ENCODE data around the gene LAMC2.

Gene LAMC2

DNA sequence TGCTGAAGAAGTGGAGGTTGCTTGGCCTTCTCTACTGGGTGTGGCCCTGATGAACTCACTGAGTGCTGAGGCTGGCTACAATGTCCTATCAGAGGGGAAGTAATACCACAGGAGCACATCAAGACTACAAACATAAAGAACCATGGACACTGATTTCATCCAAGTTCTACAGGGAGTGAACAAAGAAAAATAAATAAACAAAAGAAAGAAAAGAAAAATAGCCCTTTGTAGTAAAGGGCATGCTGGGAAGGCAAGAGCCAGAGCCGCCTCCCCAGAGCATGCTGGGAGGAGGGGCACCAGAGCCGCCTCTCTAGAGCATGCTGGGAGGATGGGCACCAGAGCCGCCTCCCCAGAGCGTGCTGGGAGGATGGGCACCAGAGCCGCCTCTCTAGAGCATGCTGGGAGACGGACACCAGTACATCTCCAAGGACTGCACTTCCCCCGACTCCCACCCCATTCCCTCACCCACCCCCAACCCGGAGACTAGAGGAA is 65.9 kb downstream of the LAMC2 start:
- H3K27me3 ChIP-seq (replicated peaks in 2 of 5; ENCODE audit: control insufficient read depth in 4 of 5, insufficient read depth in 5 of 5, low read length in 4 of 5) = peaks cover 0 to 11% (median 0%) of the 10 kb centered on the region in 5 experiments
- CTCF ChIA-PET = no interaction called here
- POLR2A ChIA-PET = no interaction called here
- peaks cover 0 to 6% (median 2%) of the 10 kb centered on the region in 5 experiments for H3K9me3 ChIP-seq (ENCODE audit: control extremely low read depth in 1 of 5, control insufficient read depth in 4 of 5, insufficient read depth in 2 of 5, low read depth in 1 of 5, low read length in 4 of 5)
- H3K4me3 ChIP-seq (ENCODE audit: control insufficient read depth in 1 of 7, extremely low read depth in 1 of 7, insufficient read depth in 4 of 7, low read depth in 2 of 7, low read length in 6 of 7) = no peak overlapping the region
- no peaks in the 10 kb centered on the region for H3K4me1 ChIP-seq (ENCODE audit: control extremely low read depth in 1 of 4, control insufficient read depth in 4 of 4, insufficient read depth in 4 of 4, low read length in 3 of 4)
- no peak for DNase-seq
- H3K27ac ChIP-seq (ENCODE audit: insufficient read depth in 1 of 2, low read depth in 1 of 2, low read length in 2 of 2, poor library complexity in 1 of 2, severe bottlenecking in 2 of 2) = no peak overlapping the region
- H3K36me3 ChIP-seq (ENCODE audit: control insufficient read depth in 4 of 4, insufficient read depth in 4 of 4, low read length in 3 of 4) = no peaks in the 10 kb centered on the region
- WGBS (ENCODE audit: insufficient coverage) = 100% methylated on average over 4 of the region's 8 CpGs

DNA sequence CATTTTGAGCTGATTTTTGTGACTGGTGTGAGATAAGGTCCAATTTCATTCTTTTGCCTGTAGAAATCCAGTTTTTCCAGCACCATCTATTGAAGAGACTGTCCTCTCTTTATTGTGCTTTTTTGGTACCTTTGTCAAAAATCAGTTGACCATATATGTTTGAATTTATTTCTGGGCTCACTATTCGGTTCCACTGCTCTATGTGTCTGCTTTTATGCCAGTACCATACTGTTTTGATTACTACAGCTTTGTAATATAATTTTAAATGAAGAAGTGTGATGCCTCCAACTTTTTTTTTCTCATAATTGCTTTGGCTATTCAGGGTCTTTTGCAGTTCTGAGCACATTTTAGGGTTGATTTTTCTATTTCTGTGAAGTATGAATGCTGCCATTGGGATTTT is 69.0 kb downstream of the LAMC2 start:
- no CpG with 5 or more reads among the region's 1 CpG for WGBS (ENCODE audit: insufficient coverage)
- CTCF ChIA-PET = interaction anchor here (0.7 kb wide), 1 partner anchor 29 kb away, joined by 4 read pairs; no protein-coding TSS in a partner anchor

DNA sequence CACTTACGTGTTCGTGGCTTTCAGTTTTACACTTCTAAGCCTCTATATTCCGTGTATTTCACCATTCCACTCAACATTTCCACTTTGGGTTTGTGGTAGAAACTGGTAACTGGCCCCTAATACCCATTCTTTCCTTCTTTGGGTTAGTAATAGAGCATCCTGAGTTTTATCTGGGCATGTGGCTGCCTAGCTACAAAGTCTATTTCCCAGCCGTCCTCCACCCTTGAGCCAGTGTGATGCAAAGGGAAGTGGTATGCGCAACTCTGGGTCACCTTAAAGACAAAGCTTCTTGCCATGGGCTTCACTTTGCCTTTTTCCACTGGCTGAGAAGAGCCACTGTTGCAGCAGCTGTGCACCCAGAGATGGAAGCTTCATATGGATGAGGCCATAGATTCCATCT is 73.9 kb downstream of the LAMC2 start:
- peaks cover 0 to 5% (median 2%) of the 10 kb centered on the region in 5 experiments for H3K27me3 ChIP-seq (replicated peaks in 2 of 5; ENCODE audit: control insufficient read depth in 4 of 5, insufficient read depth in 5 of 5, low read length in 4 of 5)
- POLR2A ChIA-PET = no interaction called here
- no peak for DNase-seq
- H3K36me3 ChIP-seq (ENCODE audit: control insufficient read depth in 4 of 4, insufficient read depth in 4 of 4, low read length in 3 of 4) = no peaks in the 10 kb centered on the region
- peaks cover 0 to 4% (median 0%) of the 10 kb centered on the region in 4 experiments for H3K4me1 ChIP-seq (ENCODE audit: control extremely low read depth in 1 of 4, control insufficient read depth in 4 of 4, insufficient read depth in 4 of 4, low read length in 3 of 4)
- no peak overlapping the region for H3K27ac ChIP-seq (ENCODE audit: insufficient read depth in 1 of 2, low read depth in 1 of 2, low read length in 2 of 2, poor library complexity in 1 of 2, severe bottlenecking in 2 of 2)
- H3K4me3 ChIP-seq (ENCODE audit: control insufficient read depth in 1 of 7, extremely low read depth in 1 of 7, insufficient read depth in 4 of 7, low read depth in 2 of 7, low read length in 6 of 7) = no peak overlapping the region
- peaks cover 0 to 5% (median under 1%) of the 10 kb centered on the region in 5 experiments for H3K9me3 ChIP-seq (ENCODE audit: control extremely low read depth in 1 of 5, control insufficient read depth in 4 of 5, insufficient read depth in 2 of 5, low read depth in 1 of 5, low read length in 4 of 5)
- CTCF ChIA-PET = interaction anchor here (1.1 to 1.5 kb wide), 2 partner anchors 25 to 297 kb away, joined by 3 to 5 read pairs; no protein-coding TSS in a partner anchor
- WGBS (ENCODE audit: insufficient coverage) = 98% methylated on average over 5 of the region's 5 CpGs

More for the DNA sequence above, 69.0 kb downstream of the LAMC2 start:
- no peak for DNase-seq
- H3K36me3 ChIP-seq (ENCODE audit: control insufficient read depth in 4 of 4, insufficient read depth in 4 of 4, low read length in 3 of 4) = no peaks in the 10 kb centered on the region
- H3K9me3 ChIP-seq (ENCODE audit: control extremely low read depth in 1 of 5, control insufficient read depth in 4 of 5, insufficient read depth in 2 of 5, low read depth in 1 of 5, low read length in 4 of 5) = peaks cover 0 to 6% (median 2%) of the 10 kb centered on the region in 5 experiments
- peaks cover 0 to 5% (median 3%) of the 10 kb centered on the region in 5 experiments for H3K27me3 ChIP-seq (replicated peaks in 2 of 5; ENCODE audit: control insufficient read depth in 4 of 5, insufficient read depth in 5 of 5, low read length in 4 of 5)
- POLR2A ChIA-PET = no interaction called here
- no peak overlapping the region for H3K4me3 ChIP-seq (ENCODE audit: control insufficient read depth in 1 of 7, extremely low read depth in 1 of 7, insufficient read depth in 4 of 7, low read depth in 2 of 7, low read length in 6 of 7)
- H3K4me1 ChIP-seq (ENCODE audit: control extremely low read depth in 1 of 4, control insufficient read depth in 4 of 4, insufficient read depth in 4 of 4, low read length in 3 of 4) = peaks cover 0 to 4% (median 0%) of the 10 kb centered on the region in 4 experiments
- H3K27ac ChIP-seq (ENCODE audit: insufficient read depth in 1 of 2, low read depth in 1 of 2, low read length in 2 of 2, poor library complexity in 1 of 2, severe bottlenecking in 2 of 2) = no peak overlapping the region

- Histone ChIP-seq H3K4me1 (ENCODE audit: control extremely low read depth in 1 of 4, control insufficient read depth in 4 of 4, insufficient read depth in 4 of 4, low read length in 3 of 4) (peaks cover 0 to 4% (median 0%) of the 10 kb centered on the region in 4 experiments), H3K9me3 (ENCODE audit: control extremely low read depth in 1 of 5, control insufficient read depth in 4 of 5, insufficient read depth in 2 of 5, low read depth in 1 of 5, low read length in 4 of 5) (no peaks in the 10 kb centered on the region), H3K36me3 (ENCODE audit: control insufficient read depth in 4 of 4, insufficient read depth in 4 of 4, low read length in 3 of 4) (no peaks in the 10 kb centered on the region), H3K27ac (ENCODE audit: insufficient read depth in 1 of 2, low read depth in 1 of 2, low read length in 2 of 2, poor library complexity in 1 of 2, severe bottlenecking in 2 of 2) (no peak overlapping the region), H3K27me3 (replicated peaks in 2 of 5; ENCODE audit: control insufficient read depth in 4 of 5, insufficient read depth in 5 of 5, low read length in 4 of 5) (peaks cover 0 to 8% (median 3%) of the 10 kb centered on the region in 5 experiments), H3K4me3 (ENCODE audit: control insufficient read depth in 1 of 7, extremely low read depth in 1 of 7, insufficient read depth in 4 of 7, low read depth in 2 of 7, low read length in 6 of 7) (no peak overlapping the region)
- 97% methylated on average over 3 of the region's 5 CpGs for WGBS (ENCODE audit: insufficient coverage)
- POLR2A ChIA-PET = no interaction called here
- CTCF ChIA-PET = no interaction called here
- DNase-seq = no peak
Observed at GRCh38 chr1:183262628-183263200, 76.7 kb downstream of the LAMC2 start.

DNA sequence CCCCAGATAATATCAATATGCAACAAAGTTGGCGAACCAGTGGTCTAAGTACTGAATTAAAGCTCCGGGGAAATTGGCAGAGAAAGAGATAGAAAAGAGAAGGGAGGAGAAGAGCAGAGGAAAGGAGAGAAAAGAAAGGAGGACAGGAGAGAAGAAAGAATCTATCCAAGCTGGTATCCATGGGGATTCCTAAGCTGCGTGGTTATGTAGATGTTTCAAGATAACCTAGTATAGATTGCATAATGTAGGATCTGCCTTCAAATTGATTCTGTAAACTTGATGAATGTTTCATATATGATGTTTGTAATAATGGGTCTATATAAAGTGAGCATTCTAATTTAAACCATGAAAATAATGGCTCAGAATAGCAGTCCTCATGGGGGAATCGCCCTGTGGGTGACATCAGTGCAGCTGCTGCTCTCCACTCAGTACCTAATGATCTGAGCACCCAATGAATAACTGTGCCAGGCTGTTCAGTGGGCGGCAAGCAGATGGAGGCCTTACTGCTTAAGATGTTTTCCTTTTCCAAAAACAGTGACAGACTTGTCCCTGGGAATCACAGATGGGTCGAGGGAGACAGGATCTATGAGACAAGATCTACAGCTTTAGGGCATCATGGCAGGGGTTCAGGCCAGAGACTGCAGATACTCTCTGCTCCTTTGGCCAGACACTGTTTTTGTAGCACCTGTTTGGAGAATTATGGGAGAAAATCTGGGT is 78.0 kb downstream of the LAMC2 start:
- WGBS (ENCODE audit: insufficient coverage) = 83% methylated on average over 6 of the region's 6 CpGs
- Histone ChIP-seq H3K27me3 (replicated peaks in 2 of 5; ENCODE audit: control insufficient read depth in 4 of 5, insufficient read depth in 5 of 5, low read length in 4 of 5) (peaks cover 0 to 10% (median 2%) of the 10 kb centered on the region in 5 experiments), H3K4me1 (ENCODE audit: control extremely low read depth in 1 of 4, control insufficient read depth in 4 of 4, insufficient read depth in 4 of 4, low read length in 3 of 4) (no peaks in the 10 kb centered on the region), H3K36me3 (ENCODE audit: control insufficient read depth in 4 of 4, insufficient read depth in 4 of 4, low read length in 3 of 4) (no peaks in the 10 kb centered on the region), H3K4me3 (ENCODE audit: control insufficient read depth in 1 of 7, extremely low read depth in 1 of 7, insufficient read depth in 4 of 7, low read depth in 2 of 7, low read length in 6 of 7) (no peak overlapping the region), H3K9me3 (ENCODE audit: control extremely low read depth in 1 of 5, control insufficient read depth in 4 of 5, insufficient read depth in 2 of 5, low read depth in 1 of 5, low read length in 4 of 5) (no peaks in the 10 kb centered on the region), H3K27ac (ENCODE audit: insufficient read depth in 1 of 2, low read depth in 1 of 2, low read length in 2 of 2, poor library complexity in 1 of 2, severe bottlenecking in 2 of 2) (no peak overlapping the region)
- DNase-seq = no peak
- POLR2A ChIA-PET = no interaction called here
- CTCF ChIA-PET = interaction anchor here (1.0 kb wide), 1 partner anchor 21 kb away, joined by 3 read pairs; no protein-coding TSS in a partner anchor

GRCh38 chr1:183267646-183268431 is 81.8 kb downstream of the LAMC2 start:
- WGBS (ENCODE audit: insufficient coverage) = 95% methylated on average over 5 of the region's 7 CpGs
- ChIA-PET CTCF (no interaction called here), POLR2A (no interaction called here)
- H3K9me3 ChIP-seq (ENCODE audit: control extremely low read depth in 1 of 5, control insufficient read depth in 4 of 5, insufficient read depth in 2 of 5, low read depth in 1 of 5, low read length in 4 of 5) = no peaks in the 10 kb centered on the region
- no peak for DNase-seq
- no peak overlapping the region for H3K27ac ChIP-seq (ENCODE audit: insufficient read depth in 1 of 2, low read depth in 1 of 2, low read length in 2 of 2, poor library complexity in 1 of 2, severe bottlenecking in 2 of 2)
- peaks cover 0 to 12% (median 0%) of the 10 kb centered on the region in 5 experiments for H3K27me3 ChIP-seq (replicated peaks in 2 of 5; ENCODE audit: control insufficient read depth in 4 of 5, insufficient read depth in 5 of 5, low read length in 4 of 5)
- no peaks in the 10 kb centered on the region for H3K4me1 ChIP-seq (ENCODE audit: control extremely low read depth in 1 of 4, control insufficient read depth in 4 of 4, insufficient read depth in 4 of 4, low read length in 3 of 4)
- H3K4me3 ChIP-seq (ENCODE audit: control insufficient read depth in 1 of 7, extremely low read depth in 1 of 7, insufficient read depth in 4 of 7, low read depth in 2 of 7, low read length in 6 of 7) = no peak overlapping the region
- H3K36me3 ChIP-seq (ENCODE audit: control insufficient read depth in 4 of 4, insufficient read depth in 4 of 4, low read length in 3 of 4) = no peaks in the 10 kb centered on the region

Data from common myeloid progenitor, CD34-positive (primary cell).